Spleen (tissue), 11 donors: ENCODE data around the gene KEL. TPM values are rescaled to one million over a fixed set of nuclear protein-coding genes. Genes with fewer than 3 reads are reported as not detected.

Source experiments
- DNase-seq: peaks from one replicate; pipeline ENCODE4 v3.0.0-alpha.2; 2020
- H3K27ac ChIP-seq, 8 donors: fragments of 200-600 bp; sonication (generic) in 7 of 8; 1 replicate in 4 of 8; 2 replicates in 4 of 8; pipeline versions ENCODE4 v1.5.0 to v1.8.0; 2016 to 2021; ENCODE audit warnings: inconsistent platforms in 4 of 8, mild to moderate bottlenecking in 4 of 8, moderate library complexity in 1 of 8
- H3K27me3 ChIP-seq, 7 donors: fragments of 200-600 bp; sonication (generic) in 6 of 7; replicated peaks in 1 of 7; 1 replicate in 4 of 7; 2 replicates in 3 of 7; pipeline versions ENCODE4 v1.5.0 to v1.8.0; 2016 to 2021; ENCODE audit warnings: inconsistent platforms in 3 of 7, mild to moderate bottlenecking in 1 of 7
- H3K36me3 ChIP-seq, 6 donors: fragments of 200-600 bp; sonication (generic) in 5 of 6; 1 replicate in 4 of 6; 2 replicates in 2 of 6; pipeline versions ENCODE4 v1.5.0 to v1.8.0; 2016 to 2021; ENCODE audit warnings: inconsistent platforms in 2 of 6
- H3K4me1 ChIP-seq, 6 donors: fragments of 200-600 bp; sonication (generic) in 5 of 6; 1 replicate in 3 of 6; 2 replicates in 3 of 6; pipeline versions ENCODE4 v1.5.0 to v1.8.0; 2016 to 2021; ENCODE audit warnings: inconsistent platforms in 3 of 6
- H3K4me3 ChIP-seq, 8 donors: fragments of 200-600 bp; sonication (generic) in 7 of 8; 1 replicate in 4 of 8; 2 replicates in 4 of 8; pipeline versions ENCODE4 v1.5.0 to v1.8.0; 2016 to 2021; ENCODE audit warnings: inconsistent platforms in 4 of 8, mild to moderate bottlenecking in 4 of 8, moderate library complexity in 2 of 8
- H3K9me3 ChIP-seq, 8 donors: fragments of 200-600 bp; sonication (generic) in 7 of 8; 1 replicate in 4 of 8; 2 replicates in 4 of 8; pipeline versions ENCODE4 v1.5.0 to v1.8.0; 2016 to 2021; ENCODE audit warnings: inconsistent platforms in 4 of 8
- POLR2A ChIP-seq, 3 donors: fragments of 450-650 bp; IDR thresholded peaks; one replicate each; pipeline ENCODE4 v1.5.1; 2017; ENCODE audit warnings: antibody characterized with exemption in 3 of 3, mild to moderate bottlenecking in 1 of 3
- POLR2AphosphoS5 ChIP-seq, 3 donors: sonication (generic); formaldehyde crosslinking; IDR thresholded peaks; one replicate each; pipeline ENCODE4 v1.5.1; 2017; ENCODE audit warnings: antibody characterized with exemption in 3 of 3
- WGBS, 5 donors: extraction: QIAGEN DNeasy Blood & Tissue Kit in 3 of 5; methylation state at CpG; one replicate each; pipeline versions ENCODE4 v1.1.5 to v1.1.7; 2013 to 2018; 5-methylcytosine and 5-hydroxymethylcytosine counted together
- intact Hi-C: fragments of 100-400 bp; cut with DNase I; formaldehyde crosslinking; loops from one replicate; pipeline ENCODE4 v1.15.0; 2023; ENCODE audit warnings: low total_unique reads
- polyA plus RNA-seq, 3 donors: library from polyadenylated mRNA; stranded (reverse); fragments of 200-250 nt; gene quantifications; one replicate each; pipeline ENCODE4 v1.2.1, GENCODE V29; 2013
- total RNA-seq, 7 donors: library from RNA; depleted of rRNA in 3 of 7; stranded (reverse); fragments of >200 nt in 3 of 7; fragmentation: NEBNext Ultra II Directional in 4 of 7; extraction: Animal tissue kit (Norgen Biotek cat#: 25700) in 4 of 7; gene quantifications; one replicate each; pipeline versions ENCODE4 v1.1.0 to v1.2.1, GENCODE V29; 2016 to 2021
- TF ChIP-seq, protein P1 (sequence below), 11 experiments: fragments of 200-600 bp in 7 of 11; fragments of 450-650 bp in 4 of 11; sonication (generic) in 4 of 11; IDR thresholded peaks in 8 of 11; conservative IDR thresholded peaks in 3 of 11; 1 replicate in 7 of 11; 2 replicates in 4 of 11; pipeline versions ENCODE4 v1.4.0 to v1.8.0; 2016 to 2021; ENCODE audit warnings: antibody characterized with exemption in 11 of 11, inconsistent platforms in 4 of 11, mild to moderate bottlenecking in 1 of 11
- donor health status: healthy with polysubstance abuse.
- donor health status: DM: no; HTN: no; CAD: no; lungs with moderate emphysema.
- donor health status: DM: no; HTN: no; CAD: no.
- donor health status: Bipolar disorder and iron deficiency.
- donor health status: healthy.
- donor health status: DM: no; HTN: no; CAD: no.
- donor health status: DM: yes; HTN: yes; CAD: no.

Gene KEL
- total and polyA plus RNA-seq, 10 donors, result 3.3 to 27.4 (median 5.6) TPM

DNA sequence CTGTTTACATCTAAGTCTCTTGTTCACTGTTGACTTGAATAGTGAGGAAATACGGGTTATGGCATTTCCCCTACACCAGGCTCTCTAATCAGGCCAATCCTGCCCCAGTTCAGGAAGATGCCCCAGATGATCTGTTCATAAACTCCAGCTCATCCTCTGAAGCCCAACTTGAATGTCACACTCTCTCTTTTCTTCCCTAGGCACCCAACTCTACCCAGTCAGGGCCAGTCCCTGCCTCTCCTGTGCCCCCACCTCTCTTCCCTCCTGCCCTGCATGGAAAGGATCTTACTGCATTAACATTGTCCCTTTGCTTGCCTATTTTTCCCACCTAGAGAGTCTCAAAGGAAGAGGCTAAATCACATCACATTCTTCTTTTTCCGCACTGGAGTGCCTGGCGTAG lies 66.0 kb downstream of the KEL start:
- 87 to 97% (median 91%) methylated on average over 3 of the region's 3 CpGs for WGBS, 5 donors
- Histone ChIP-seq H3K27ac (no peak overlapping the region), H3K4me1 (no peaks in the 10 kb centered on the region), H3K27me3 (peaks cover 0 to 37% (median 0%) of the 10 kb centered on the region in 7 donors), H3K4me3 (no peak overlapping the region), H3K36me3 (no peaks in the 10 kb centered on the region), H3K9me3 (no peaks in the 10 kb centered on the region)
- TF ChIP-seq, protein P1, sequence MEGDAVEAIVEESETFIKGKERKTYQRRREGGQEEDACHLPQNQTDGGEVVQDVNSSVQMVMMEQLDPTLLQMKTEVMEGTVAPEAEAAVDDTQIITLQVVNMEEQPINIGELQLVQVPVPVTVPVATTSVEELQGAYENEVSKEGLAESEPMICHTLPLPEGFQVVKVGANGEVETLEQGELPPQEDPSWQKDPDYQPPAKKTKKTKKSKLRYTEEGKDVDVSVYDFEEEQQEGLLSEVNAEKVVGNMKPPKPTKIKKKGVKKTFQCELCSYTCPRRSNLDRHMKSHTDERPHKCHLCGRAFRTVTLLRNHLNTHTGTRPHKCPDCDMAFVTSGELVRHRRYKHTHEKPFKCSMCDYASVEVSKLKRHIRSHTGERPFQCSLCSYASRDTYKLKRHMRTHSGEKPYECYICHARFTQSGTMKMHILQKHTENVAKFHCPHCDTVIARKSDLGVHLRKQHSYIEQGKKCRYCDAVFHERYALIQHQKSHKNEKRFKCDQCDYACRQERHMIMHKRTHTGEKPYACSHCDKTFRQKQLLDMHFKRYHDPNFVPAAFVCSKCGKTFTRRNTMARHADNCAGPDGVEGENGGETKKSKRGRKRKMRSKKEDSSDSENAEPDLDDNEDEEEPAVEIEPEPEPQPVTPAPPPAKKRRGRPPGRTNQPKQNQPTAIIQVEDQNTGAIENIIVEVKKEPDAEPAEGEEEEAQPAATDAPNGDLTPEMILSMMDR (IDR thresholded peaks at IDR 0.05 in 8 of 11, conservative IDR thresholded peaks at IDR 0.05 in 3 of 11), result no peak
- TF ChIP-seq POLR2AphosphoS5 (IDR thresholded peaks at IDR 0.05), result no peak
- no peak for TF ChIP-seq POLR2A (IDR thresholded peaks at IDR 0.05)
- no peak for DNase-seq
- intact Hi-C loops, result no loop called here

GRCh38 chr7:142894985-142895593 lies 67.1 kb downstream of the KEL start:
- H3K9me3 ChIP-seq, result no peaks in the 10 kb centered on the region
- 73 to 81% (median 78%) methylated on average over 6 of the region's 6 CpGs for WGBS, 5 donors
- H3K4me1 ChIP-seq, result no peaks in the 10 kb centered on the region
- TF ChIP-seq POLR2A (IDR thresholded peaks at IDR 0.05) (no peak), POLR2AphosphoS5 (IDR thresholded peaks at IDR 0.05) (no peak)
- H3K27ac ChIP-seq, result no peak overlapping the region
- H3K4me3 ChIP-seq, result no peak overlapping the region
- DNase-seq, result no peak
- intact Hi-C loops, result no loop called here
- peaks cover 0 to 37% (median 0%) of the 10 kb centered on the region in 7 donors for H3K27me3 ChIP-seq
- H3K36me3 ChIP-seq, result no peaks in the 10 kb centered on the region

GRCh38 chr7:142894112-142894984 lies 67.8 kb downstream of the KEL start:
- 73 to 84% (median 76%) methylated on average over 12 of the region's 12 CpGs for WGBS, 5 donors
- intact Hi-C loops, result no loop called here
- H3K4me1 ChIP-seq, result no peaks in the 10 kb centered on the region
- H3K36me3 ChIP-seq, result no peaks in the 10 kb centered on the region
- TF ChIP-seq POLR2AphosphoS5 (IDR thresholded peaks at IDR 0.05) (no peak), POLR2A (IDR thresholded peaks at IDR 0.05) (no peak)
- TF ChIP-seq, protein P1 (IDR thresholded peaks at IDR 0.05 in 8 of 11, conservative IDR thresholded peaks at IDR 0.05 in 3 of 11), result no peak
- H3K9me3 ChIP-seq, result no peaks in the 10 kb centered on the region
- H3K27ac ChIP-seq, result no peak overlapping the region
- H3K27me3 ChIP-seq, result peaks cover 0 to 37% (median 0%) of the 10 kb centered on the region in 7 donors
- DNase-seq, result no peak
- H3K4me3 ChIP-seq, result no peak overlapping the region

DNA sequence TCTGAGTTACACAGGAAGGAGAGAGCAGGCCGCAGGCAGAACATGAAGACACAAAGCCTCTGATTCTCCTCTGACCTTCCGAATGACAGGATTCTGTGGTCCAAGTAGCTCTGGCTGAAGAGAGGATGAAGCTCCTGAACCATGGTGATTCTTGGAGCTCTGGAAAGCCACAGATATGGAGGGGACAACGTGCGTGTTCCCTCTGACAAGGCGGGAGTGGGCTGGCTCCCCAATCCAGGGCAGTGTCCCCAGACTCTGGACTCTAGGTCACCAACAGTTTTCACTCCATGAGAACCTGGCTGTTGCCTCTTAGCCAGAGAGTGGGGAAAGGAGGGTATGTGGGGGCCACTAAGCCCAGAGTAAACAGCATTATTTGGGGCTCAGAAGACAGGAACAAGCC lies 69.2 kb downstream of the KEL start:
- H3K4me3 ChIP-seq, result no peak overlapping the region
- no peaks in the 10 kb centered on the region for H3K9me3 ChIP-seq
- 65 to 93% (median 80%) methylated on average over 4 to 5 of the region's 5 CpGs for WGBS, 5 donors
- no peaks in the 10 kb centered on the region for H3K4me1 ChIP-seq
- H3K27me3 ChIP-seq, result peaks cover 0 to 31% (median 0%) of the 10 kb centered on the region in 7 donors
- intact Hi-C loops, result no loop called here
- TF ChIP-seq, protein P1 (IDR thresholded peaks at IDR 0.05 in 8 of 11, conservative IDR thresholded peaks at IDR 0.05 in 3 of 11), result no peak
- no peak for TF ChIP-seq POLR2AphosphoS5 (IDR thresholded peaks at IDR 0.05)
- TF ChIP-seq POLR2A (IDR thresholded peaks at IDR 0.05), result no peak
- no peaks in the 10 kb centered on the region for H3K36me3 ChIP-seq
- H3K27ac ChIP-seq, result no peak overlapping the region
- no peak for DNase-seq
